SIG-M5 treated with dmso at 0.1 percent for 504 hours (cell line): ENCODE results near the gene EVX2.

Source experiments
- DNase-seq: peaks from one replicate; lab custom pipeline; 2025; ENCODE audit not compliant: unreplicated experiment; lab: John Stamatoyannopoulos, UW

The EVX2 gene

DNA sequence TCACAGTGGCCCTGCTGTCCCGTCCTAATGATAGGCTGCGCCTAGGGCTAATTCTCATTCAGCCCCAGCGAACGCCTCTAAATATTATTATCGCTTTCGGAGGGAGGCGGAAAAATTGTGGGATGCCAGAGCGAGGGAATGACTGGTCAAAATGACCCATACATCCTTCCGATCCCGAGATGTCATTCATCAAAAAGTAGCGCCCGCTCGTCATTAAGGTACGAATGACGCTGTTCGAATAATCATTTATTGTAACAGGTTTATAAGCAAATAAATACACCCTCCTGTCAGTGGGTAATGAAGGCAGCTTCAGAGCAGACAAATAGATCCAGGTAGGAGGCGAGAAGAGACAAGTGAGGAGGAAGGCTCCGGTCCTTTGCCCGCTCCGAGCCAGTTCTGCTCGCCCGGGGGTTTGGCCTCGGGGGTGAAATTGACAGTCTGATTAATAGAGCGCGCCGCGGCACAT lies at the start of gene EVX2:
Gene EVX2 (minus strand): TSS at position 167 of the 466 bp plus-strand sequence. CDS start 186 bp downstream, outside the sequence.
- DNase-seq, result no peak

DNA sequence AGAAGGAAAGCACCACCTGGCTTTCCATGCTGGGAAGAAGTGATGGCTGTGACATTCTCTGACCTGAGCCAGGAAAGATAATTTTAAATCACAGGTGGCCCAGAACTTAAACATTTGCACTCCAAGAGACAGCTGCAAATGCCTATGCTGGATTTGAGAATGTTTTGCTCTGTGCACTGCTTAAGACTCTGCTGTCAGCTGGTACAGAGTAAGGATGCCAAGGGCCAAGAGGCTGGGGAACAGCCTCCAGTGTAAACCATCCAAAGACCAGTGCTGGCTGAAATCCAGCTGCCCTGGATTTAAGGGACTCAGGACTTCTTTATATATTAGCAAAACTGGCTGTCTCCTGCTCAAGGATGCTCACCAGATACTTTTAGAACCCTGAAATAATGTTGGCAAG lies 49.6 kb upstream of the EVX2 start:
- no peak for DNase-seq

DNA sequence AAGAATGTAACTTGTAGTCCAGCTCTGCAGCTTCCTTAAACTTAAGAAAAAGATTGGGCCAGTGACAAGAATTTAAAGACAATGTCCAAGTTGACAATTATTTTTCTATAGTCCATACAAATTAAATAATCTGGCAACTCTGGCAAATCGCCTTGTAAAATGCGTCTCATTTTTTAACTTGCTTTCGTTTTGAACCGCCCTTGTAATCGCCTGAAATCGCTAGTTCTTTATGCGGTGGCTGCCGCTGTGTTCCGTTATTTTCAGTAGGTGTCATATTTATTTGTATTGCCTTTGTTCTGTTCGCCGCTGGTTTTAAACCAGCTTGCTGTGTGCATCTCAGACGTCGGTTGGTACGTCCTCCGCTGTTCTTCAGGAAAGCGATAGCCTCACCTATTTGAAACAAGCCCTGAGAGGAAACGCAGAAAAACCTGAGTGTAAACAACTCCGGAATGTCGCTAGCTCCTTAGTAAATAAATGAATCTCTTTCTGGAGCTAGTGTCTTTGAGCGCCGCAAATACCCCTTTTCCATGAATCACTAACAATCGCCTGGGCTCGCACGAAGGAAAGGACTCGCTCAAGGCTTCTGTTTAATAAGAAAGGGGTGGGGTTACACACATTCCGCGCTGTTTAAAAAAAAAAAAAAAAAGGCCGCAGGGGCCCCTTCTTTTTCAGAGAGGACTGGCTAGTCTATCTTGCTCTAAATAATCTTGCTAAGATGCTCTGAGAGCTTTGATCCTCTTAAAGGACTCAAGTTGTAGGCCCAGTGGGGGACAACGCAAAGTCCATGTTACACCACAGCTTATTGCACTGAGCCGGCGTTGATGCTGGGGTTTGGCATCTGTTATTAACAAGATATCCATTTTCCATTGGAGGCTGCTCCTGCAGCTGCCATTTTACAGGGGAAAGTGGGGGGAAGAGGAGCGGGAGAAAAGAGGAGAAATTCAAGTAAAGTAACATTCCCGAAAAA lies 48.7 kb upstream of the EVX2 start:
- DNase-seq, result no peak

DNA sequence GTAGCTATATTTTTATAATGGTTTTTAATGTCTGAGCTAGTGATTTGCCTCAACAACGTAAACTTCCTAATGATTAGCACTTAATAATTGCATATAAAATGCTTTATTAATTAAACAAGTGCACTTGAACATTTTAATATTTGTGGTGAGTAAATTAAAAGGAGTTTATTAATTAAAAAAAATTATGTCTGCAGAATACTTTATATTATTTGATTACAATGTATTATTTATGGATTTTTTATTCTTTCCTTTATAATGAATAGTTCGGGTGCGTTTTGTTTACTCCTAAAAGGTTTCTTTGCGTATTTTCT lies 48.0 kb upstream of the EVX2 start:
- no peak for DNase-seq

DNA sequence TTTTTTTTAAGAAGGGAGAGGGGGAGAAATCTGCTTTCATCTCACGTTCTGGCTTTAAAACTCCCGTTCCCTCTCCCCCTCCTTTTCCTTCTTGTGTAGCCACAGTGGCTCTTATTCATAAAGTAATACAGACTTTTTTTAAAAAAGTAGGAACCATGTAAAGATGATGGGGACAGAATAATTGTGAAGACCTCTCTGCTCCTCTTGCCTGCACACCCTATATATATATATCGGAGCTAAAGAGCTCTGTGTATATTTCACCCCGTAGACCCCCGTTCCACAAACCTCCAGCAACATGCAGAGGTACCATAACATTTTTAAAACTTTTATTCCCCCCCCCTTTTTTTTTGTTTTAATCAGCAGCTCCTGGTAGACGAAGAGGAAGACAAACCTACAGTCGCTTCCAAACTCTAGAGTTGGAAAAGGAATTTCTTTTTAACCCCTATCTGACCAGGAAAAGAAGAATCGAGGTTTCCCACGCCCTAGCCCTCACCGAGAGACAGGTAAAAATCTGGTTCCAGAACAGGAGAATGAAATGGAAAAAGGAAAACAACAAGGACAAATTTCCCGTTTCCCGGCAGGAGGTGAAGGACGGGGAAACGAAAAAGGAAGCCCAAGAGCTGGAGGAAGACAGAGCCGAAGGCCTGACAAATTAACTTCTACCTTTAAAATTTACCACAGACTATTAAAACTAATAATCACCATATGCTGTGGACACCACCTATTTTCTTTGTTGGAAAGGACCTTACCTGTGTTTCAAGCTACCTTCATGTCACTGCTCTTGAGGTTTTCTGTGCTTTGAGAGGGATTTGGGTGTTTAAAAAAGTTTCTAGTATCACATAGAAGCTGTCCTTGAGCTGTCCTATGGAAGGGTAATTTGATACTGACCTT lies 47.4 kb upstream of the EVX2 start:
- no peak for DNase-seq

DNA sequence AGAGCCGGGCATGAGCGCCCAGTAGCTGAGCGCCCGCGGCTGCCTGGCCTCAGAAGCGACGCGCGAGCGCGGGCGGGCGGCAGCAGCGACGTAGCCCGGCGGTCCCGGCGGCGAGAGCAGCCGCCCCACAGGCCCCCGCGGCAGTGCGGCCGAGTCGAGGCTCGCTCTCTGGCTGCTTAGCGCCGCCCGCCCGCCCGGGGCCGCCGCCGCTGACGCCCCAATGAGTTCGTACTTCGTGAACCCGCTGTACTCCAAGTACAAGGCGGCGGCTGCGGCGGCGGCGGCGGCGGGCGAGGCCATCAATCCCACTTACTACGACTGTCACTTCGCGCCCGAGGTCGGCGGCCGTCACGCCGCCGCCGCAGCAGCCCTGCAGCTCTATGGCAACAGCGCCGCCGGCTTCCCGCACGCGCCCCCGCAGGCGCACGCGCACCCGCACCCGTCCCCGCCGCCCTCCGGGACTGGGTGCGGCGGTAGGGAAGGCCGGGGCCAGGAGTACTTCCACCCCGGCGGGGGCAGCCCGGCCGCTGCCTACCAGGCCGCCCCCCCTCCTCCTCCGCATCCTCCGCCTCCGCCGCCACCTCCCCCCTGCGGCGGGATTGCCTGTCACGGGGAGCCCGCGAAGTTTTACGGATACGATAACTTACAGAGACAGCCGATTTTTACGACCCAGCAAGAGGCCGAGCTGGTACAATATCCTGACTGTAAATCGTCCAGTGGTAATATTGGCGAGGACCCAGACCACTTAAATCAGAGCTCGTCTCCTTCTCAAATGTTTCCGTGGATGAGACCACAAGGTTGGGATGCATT lies 46.6 kb upstream of the EVX2 start:
- DNase-seq, result no peak

DNA sequence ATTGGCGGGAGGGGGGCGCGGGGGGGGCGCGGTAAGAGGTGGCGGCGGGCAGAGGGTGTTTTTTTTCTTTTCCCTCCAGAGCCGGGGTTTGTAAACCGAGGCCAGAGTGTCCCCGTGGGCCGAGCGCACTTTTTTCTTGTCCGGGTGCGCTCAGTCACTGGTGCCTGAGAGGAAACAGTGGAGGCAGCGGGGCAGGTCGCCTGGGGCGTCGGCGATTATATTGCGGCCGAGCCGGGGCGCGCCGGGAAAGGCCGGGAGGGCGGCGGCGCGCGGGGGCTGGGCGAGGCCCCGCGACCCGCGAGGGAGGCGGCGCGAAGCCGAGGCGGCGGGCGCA lies 46.0 kb upstream of the EVX2 start:
- no peak for DNase-seq

DNA sequence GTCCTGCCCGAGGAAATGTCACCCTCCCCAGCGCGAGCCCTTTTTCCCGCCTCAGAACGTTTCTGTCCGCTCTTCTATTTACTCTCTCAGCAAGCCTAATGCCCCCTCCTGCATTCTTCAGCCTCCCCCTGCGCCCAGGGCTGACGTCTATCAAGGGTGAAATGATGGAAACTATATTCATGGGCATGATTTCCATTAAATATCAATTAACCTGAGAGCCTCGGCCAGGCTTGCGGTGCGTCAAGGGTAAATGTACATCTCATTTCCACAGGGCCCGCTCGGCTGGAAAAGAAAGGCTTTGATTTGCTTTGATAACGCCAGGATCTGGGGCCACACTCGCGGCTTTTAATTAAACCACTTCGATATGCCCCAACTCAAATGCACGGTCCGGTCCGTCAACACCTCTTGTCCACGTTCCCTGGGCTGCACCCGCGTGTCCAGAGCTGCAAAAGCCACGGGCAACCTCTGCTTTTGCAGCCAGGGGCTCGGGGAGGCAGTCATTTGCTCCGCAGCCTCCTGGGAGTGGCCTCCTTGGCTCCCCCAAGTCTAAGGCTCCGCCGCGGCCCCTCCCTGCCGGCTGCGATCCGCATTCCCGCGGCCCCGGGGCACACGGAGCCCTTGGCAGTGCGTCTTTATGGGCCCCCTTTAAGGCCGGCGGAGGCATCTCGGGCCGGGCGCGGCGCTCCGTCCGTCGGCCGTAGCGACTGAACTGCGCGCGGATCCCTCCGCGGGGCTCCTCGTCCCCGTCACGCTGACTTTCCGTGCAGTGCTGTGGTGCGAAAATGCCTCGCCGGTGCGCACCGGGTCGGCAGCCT lies 45.4 kb upstream of the EVX2 start, which contains the start of gene HOXD8:
Gene HOXD8 (plus strand): TSS at position 724 of the 815 bp plus-strand sequence. CDS start 662 bp downstream, outside the sequence.
- no peak for DNase-seq

DNA sequence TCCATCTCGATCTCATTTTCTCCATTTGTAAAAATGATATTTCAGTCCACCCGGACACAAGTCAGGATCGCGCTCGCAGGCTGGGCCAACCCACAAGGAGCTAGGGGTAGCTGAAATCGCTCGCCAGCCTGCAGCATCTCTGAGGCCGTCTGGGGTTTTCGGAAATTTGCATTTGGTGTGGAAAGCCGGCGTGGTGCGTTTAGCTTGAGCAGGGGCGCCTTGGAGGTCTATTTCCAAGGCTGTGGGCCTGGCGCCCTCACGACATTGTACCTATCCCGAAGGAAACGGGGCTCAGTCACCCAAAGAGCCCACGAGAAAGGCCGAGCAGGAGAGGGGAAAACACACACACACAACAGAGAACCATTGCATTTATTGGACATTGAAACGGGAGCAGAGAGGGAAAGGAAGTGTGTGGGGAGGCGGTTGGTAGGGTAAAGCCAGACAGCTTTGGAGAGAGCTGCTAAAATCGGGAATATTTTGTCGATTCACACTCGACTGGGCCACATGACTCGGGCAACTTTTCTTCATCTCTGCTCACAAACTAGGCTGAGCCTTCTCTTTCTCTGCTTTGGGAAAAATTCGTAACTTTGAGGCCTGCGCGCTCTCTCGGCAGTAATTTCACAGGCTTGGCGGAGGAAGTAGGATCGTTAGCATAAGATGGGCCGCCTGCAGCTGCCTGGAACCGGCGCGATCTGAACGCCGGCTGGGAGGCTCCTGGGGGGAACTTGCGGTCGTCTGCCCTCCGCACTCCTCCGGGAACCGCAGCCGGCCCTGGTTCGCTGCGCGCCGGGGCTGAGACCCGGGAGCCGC lies 44.6 kb upstream of the EVX2 start:
- no peak for DNase-seq

DNA sequence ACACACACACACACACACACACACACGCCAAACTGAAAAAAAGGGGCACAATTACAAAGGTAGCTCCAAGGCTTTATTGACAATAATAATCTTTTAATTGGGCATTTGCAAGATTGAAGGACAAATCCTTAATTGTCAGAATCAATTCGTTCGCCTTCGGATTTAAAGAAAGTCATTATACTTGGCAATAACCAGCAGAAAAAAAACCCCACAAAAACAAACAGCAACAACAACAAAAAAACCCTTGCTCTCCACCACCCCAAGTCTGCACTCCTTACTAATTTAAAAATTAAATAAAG lies 44.0 kb upstream of the EVX2 start:
- no peak for DNase-seq

DNA sequence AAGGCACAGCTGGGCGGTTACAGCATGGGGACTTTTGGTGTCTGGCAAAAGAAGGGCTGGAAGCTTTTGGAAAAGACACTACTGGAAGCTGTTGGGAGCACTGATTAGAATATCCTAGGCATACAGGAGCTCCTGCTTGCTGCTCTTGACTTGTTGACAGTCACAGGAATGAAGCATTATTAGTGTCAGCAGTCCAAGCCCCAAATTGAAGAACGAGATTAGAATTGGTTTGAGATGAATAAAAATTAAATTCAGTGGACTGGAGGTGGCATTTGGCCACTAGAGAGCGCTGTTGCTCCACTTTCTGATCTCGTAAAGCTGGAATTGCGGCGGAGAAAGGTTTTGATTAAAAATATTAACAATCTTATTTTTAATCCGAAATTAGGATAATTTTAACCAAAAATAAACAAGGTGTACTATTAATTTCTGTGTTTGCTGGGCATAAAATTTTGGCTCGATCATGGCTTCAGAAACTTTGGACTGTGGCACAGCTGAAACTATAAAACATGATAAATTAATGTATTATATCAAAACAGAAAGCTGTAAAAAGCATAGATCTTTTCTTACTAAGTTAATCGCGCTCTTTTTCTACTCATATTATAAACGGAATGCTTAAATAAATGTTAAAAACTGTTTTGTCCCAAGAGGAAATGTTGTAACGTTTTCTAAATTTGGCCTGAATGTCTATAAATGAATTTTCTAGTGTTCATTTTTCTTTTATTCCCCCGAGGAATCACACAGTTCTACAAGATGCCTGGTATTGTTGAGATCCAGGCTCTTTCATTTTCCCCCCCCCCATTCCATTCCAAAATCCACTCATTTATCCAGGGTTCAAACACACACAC lies 43.4 kb upstream of the EVX2 start:
- DNase-seq, result no peak

DNA sequence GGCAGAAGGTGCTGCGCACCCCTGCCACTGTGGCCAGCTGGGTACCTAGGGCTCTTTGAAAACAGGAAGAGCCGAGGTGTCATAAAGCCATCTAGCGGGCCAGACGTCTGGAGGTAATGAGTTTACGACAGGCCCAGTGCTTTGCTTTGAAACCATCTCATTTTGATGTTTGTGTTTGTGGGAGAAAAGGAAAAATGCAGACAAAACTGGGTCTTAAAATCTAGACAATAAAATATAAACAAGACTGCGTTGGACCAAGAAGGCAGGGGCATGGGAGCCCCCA lies 42.0 kb upstream of the EVX2 start:
- no peak for DNase-seq

DNA sequence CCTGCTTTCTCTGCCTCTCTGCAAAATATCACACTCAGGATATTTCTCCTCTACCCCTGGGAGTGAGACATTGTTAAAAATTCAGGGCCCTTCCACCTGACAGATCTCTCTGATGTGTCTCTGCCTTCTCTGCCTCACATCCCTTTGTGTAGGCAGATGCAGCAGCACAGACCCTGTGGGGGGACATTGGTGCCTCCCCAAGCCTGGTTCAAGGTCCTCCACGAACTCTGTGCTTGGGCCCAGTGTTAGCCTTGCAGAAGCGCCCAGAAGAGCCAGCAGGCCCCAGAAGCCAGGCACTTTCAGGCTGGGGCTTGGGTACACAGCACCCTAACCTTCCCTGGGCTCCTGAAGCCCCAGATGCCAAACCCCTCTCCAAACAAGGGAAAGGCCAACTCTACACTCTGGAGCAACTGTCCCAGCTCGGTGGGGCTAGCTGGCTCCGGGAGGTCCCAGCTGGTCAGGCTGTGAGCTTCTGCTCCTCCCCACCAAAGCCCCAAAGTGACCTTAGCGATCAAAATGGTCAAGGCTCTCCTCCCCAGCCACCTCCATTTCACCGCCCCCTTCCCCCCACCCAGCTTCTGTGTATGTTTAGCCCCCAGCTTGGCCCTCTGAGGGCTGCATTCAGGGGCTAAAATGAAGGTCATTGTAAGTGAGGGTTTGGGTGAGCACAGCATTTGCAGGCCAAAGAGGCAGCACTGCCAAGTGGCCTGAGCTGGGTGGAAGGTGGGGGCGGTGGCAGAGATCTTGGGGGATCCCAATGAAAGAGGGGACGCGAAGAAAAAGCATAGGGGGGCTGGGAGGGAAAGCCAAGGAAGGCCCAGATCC lies 41.4 kb upstream of the EVX2 start:
- no peak for DNase-seq

DNA sequence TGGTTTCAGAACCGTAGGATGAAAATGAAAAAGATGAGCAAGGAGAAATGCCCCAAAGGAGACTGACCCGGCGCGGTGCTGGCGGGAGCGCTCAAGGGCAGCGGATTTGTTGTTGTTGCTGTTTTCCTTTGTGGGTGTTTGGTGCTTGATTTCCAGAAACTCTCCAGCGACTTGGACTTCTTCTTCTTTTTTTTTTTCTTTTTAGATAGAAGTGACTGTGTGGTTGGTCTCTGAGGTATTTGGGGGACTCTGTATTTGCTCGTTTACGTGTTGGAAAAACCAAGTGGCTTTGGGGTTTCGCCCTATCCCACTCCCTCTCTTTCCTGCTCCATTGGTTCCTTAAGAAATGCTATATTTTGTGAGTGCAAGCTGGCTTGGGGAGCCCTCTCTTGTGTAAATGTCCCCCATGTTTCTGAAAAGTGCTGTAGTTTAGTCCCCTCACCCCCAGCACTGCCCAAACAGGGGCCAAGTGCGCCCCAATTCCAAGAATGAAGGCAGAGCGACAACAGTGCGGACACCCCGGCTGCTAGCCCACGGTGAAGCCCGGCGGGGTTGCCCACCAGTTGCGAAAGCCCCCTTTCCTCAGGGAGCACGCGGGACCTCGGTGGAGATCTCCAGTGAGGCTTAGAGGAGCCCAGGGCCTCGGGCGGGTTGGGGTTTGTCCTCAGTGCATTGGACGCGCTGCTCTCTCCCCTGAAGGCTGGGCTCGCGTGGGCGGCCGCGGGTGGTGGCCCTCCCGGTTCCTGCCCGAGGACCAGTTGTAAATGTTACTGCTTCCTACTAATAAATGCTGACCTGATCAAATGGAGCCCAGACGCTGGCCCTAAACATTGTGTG lies 40.6 kb upstream of the EVX2 start:
- no peak for DNase-seq

DNA sequence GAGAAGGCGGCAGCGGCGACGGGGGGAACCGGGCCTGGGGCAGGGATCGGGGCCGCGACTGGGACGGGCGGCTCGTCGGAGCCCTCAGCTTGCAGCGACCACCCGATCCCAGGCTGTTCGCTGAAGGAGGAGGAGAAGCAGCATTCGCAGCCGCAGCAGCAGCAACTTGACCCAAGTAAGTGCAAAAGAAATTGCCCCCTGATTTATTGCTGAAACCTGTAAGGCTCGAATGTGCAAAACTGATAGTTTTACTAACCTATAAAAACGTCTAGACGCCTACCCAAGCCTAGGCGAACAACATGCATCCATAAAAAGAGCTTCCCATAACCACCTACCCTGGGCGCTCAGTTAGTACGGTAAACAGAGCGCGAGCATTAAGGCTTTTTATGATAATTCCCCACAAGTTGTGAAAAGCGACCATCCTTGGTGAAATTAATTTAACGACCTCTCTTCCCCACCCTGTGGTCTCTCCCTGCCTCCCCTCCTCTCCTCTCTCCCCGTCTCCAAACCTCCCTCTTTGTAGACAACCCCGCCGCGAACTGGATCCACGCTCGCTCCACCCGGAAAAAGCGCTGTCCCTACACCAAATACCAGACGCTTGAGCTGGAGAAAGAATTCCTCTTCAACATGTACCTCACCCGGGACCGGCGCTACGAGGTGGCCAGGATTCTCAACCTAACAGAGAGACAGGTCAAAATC lies 39.8 kb upstream of the EVX2 start:
- DNase-seq, result no peak

DNA sequence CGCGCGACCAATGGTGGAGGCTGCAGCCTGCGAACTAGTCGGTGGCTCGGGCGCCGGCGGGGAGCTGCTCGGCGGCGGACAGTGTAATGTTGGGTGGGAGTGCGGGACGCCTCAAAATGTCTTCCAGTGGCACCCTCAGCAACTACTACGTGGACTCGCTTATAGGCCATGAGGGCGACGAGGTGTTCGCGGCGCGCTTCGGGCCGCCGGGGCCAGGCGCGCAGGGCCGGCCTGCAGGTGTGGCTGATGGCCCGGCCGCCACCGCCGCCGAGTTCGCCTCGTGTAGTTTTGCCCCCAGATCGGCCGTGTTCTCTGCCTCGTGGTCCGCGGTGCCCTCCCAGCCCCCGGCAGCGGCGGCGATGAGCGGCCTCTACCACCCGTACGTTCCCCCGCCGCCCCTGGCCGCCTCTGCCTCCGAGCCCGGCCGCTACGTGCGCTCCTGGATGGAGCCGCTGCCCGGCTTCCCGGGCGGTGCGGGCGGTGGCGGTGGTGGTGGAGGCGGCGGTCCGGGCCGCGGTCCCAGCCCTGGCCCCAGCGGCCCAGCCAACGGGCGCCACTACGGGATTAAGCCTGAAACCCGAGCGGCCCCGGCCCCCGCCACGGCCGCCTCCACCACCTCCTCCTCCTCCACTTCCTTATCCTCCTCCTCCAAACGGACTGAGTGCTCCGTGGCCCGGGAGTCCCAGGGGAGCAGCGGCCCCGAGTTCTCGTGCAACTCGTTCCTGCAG lies 39.1 kb upstream of the EVX2 start, which contains the start of gene HOXD9:
Gene HOXD9 (plus strand): TSS at position 37 of the 728 bp plus-strand sequence. CDS start 50 bp downstream, at position 87.
- no peak for DNase-seq
